Adrenal gland (tissue), 12 donors: ENCODE measurements around the gene SCAPER. TPM values are rescaled to one million over a fixed set of nuclear protein-coding genes. Genes with fewer than 3 reads are reported as not detected.
"Not testable (repeated sequence)": the region's sequence is repeated elsewhere in the genome, so short reads cannot be mapped to it uniquely, and the experiment has no call there.

Experiments used
- DNase-seq, 7 donors: peaks; one replicate each; pipeline ENCODE4 v3.0.0-alpha.2; 2019 to 2020
- H3K27ac ChIP-seq, 5 donors: fragments of 200-600 bp; sonication (generic) in 4 of 5; 1 replicate in 3 of 5; 2 replicates in 2 of 5; pipeline versions ENCODE4 v1.5.1 to v1.8.0; 2016 to 2020; ENCODE audit warnings: mild to moderate bottlenecking in 1 of 5
- H3K27me3 ChIP-seq: fragments of 200-600 bp; 2 replicates; pipeline ENCODE4 v1.8.0; 2021
- H3K36me3 ChIP-seq, 2 donors: fragments of 200-600 bp; replicated peaks in 1 of 2; 1 replicate in 1 of 2; 2 replicates in 1 of 2; pipeline versions ENCODE4 v1.5.1 to v1.8.0; 2018 to 2022
- H3K4me1 ChIP-seq, 2 donors: fragments of 200-600 bp; replicated peaks in 1 of 2; 1 replicate in 1 of 2; 2 replicates in 1 of 2; pipeline versions ENCODE4 v1.5.1 to v1.8.0; 2018 to 2021
- H3K4me3 ChIP-seq, 4 donors: fragments of 200-600 bp; sonication (generic) in 3 of 4; one replicate each; pipeline ENCODE4 v1.5.1; 2016 to 2018
- H3K9me3 ChIP-seq, 3 donors: fragments of 200-600 bp; sonication (generic) in 1 of 3; replicated peaks in 1 of 3; 1 replicate in 2 of 3; 2 replicates in 1 of 3; pipeline versions ENCODE4 v1.5.1 to v1.8.0; 2016 to 2021
- CTCF ChIP-seq, 6 experiments: fragments of 450-650 bp in 4 of 6; fragments of 200-600 bp in 2 of 6; sonication (generic) in 1 of 6; IDR thresholded peaks; 1 replicate in 5 of 6; 2 replicates in 1 of 6; pipeline versions ENCODE4 v1.5.1 to v1.8.0; 2016 to 2021; ENCODE audit warnings: antibody characterized with exemption in 6 of 6, mild to moderate bottlenecking in 2 of 6, moderate library complexity in 1 of 6
- POLR2A ChIP-seq, 2 donors: fragments of 450-650 bp; IDR thresholded peaks; one replicate each; pipeline ENCODE4 v1.6.1; 2017; ENCODE audit warnings: antibody characterized with exemption in 2 of 2, mild to moderate bottlenecking in 2 of 2, moderate library complexity in 1 of 2
- WGBS, 4 donors: extraction: QIAGEN DNeasy Blood & Tissue Kit in 2 of 4; methylation state at CpG; one replicate each; pipeline versions ENCODE4 v1.1.5 to v1.1.7; 2013 to 2017; 5-methylcytosine and 5-hydroxymethylcytosine counted together
- intact Hi-C, 2 donors: fragments of 100-400 bp; cut with DNase I; formaldehyde crosslinking; loops; one replicate each; pipeline versions ENCODE4 v1.14.1 to v1.15.0; 2022 to 2023
- polyA plus RNA-seq, 3 donors: library from polyadenylated mRNA; stranded (reverse); fragments of 200-250 nt in 2 of 3; fragments of 350-450 nt in 1 of 3; fragmentation: Illumina TruSeq in 1 of 3; extraction: RNeasy Lipid Tissue Mini Kit (QIAGEN cat#74804) in 1 of 3; gene quantifications; one replicate each; pipeline ENCODE4 v1.2.3, GENCODE V29; 2013 to 2014
- total RNA-seq, 9 donors: library from RNA; depleted of rRNA in 4 of 9; stranded (reverse); fragments of >200 nt in 4 of 9; fragments of 120-200 nt in 1 of 9; fragmentation: NEBNext Ultra II Directional in 1 of 9; extraction: Animal tissue kit (Norgen Biotek cat#: 25700) in 1 of 9; gene quantifications; one replicate each; pipeline versions ENCODE4 v1.1.0 to v1.2.4, GENCODE V29; 2013 to 2023
- donor health status: healthy with polysubstance abuse.
- donor health status: Bipolar disorder and iron deficiency.
- donor health status: DM: yes; HTN: yes; CAD: no.
- donor health status: DM: no; HTN: no; CAD: no.
- donor health status: DM: no; HTN: no; CAD: no.
- donor health status: DM: yes; HTN: yes; CAD: no.

The SCAPER gene
- total and polyA plus RNA-seq, 12 donors, result 3.9 to 95.3 (median 24.1) TPM

- Histone ChIP-seq H3K9me3 (no peaks in the 10 kb centered on the region), H3K4me3 (no peak overlapping the region), H3K4me1 (peaks cover 0 to 7% of the 10 kb centered on the region in 2 donors), H3K27me3 (no peaks in the 10 kb centered on the region), H3K36me3 (no peaks in the 10 kb centered on the region), H3K27ac (no peak overlapping the region)
- no peak for DNase-seq
- WGBS, 4 donors, result 86 to 93% (median 92%) methylated on average over 4 of the region's 4 CpGs
- intact Hi-C loops, result no loop called here
- TF ChIP-seq POLR2A (IDR thresholded peaks at IDR 0.05), result no peak
- no peak for TF ChIP-seq CTCF (IDR thresholded peaks at IDR 0.05)
Measured at GRCh38 chr15:76863123-76863522, 42.0 kb downstream of the SCAPER start.

- DNase-seq, result no peak
- intact Hi-C loops, result no loop called here
- no peak overlapping the region for H3K27ac ChIP-seq
- H3K4me3 ChIP-seq, result no peak overlapping the region
- TF ChIP-seq CTCF (IDR thresholded peaks at IDR 0.05) (no peak), POLR2A (IDR thresholded peaks at IDR 0.05) (no peak)
- WGBS, 4 donors, result 91 to 92% (median 92%) methylated on average over 4 of the region's 4 CpGs
- no peaks in the 10 kb centered on the region for H3K36me3 ChIP-seq
- no peaks in the 10 kb centered on the region for H3K9me3 ChIP-seq
- H3K27me3 ChIP-seq, result no peaks in the 10 kb centered on the region
- H3K4me1 ChIP-seq, result peaks cover 0 to 7% of the 10 kb centered on the region in 2 donors
Measured at GRCh38 chr15:76861815-76862397, 43.2 kb downstream of the SCAPER start.

- H3K36me3 ChIP-seq, result no peaks in the 10 kb centered on the region
- H3K27me3 ChIP-seq, result no peaks in the 10 kb centered on the region
- DNase-seq, result no peak
- H3K4me3 ChIP-seq, result no peak overlapping the region
- H3K27ac ChIP-seq, result no peak overlapping the region
- no peaks in the 10 kb centered on the region for H3K4me1 ChIP-seq
- intact Hi-C loops, result no loop called here
- no peak for TF ChIP-seq CTCF (IDR thresholded peaks at IDR 0.05)
- TF ChIP-seq POLR2A (IDR thresholded peaks at IDR 0.05), result no peak
- no peaks in the 10 kb centered on the region for H3K9me3 ChIP-seq
Measured at GRCh38 chr15:76860201-76860600, 44.9 kb downstream of the SCAPER start.

GRCh38 chr15:76850367-76850766, 54.8 kb downstream of the SCAPER start:
- H3K9me3 ChIP-seq, intact Hi-C loops, H3K36me3 ChIP-seq, H3K27me3 ChIP-seq, H3K4me1 ChIP-seq, H3K4me3 ChIP-seq, H3K27ac ChIP-seq, DNase-seq: not testable (repeated sequence)

- Histone ChIP-seq H3K4me3 (no peak overlapping the region), H3K36me3 (no peaks in the 10 kb centered on the region), H3K27ac (no peak overlapping the region), H3K27me3 (no peaks in the 10 kb centered on the region), H3K4me1 (peaks cover 0 to 4% of the 10 kb centered on the region in 2 donors), H3K9me3 (no peaks in the 10 kb centered on the region)
- no peak for TF ChIP-seq POLR2A (IDR thresholded peaks at IDR 0.05)
- no peak for TF ChIP-seq CTCF (IDR thresholded peaks at IDR 0.05)
- 77 to 90% (median 82%) methylated on average over 1 of the region's 1 CpG for WGBS, 4 donors
- DNase-seq, result no peak
- intact Hi-C loops, result no loop called here
Measured at GRCh38 chr15:76846782-76847181, 58.4 kb downstream of the SCAPER start.
